ENCODE data around the gene MYO18B.

DNA sequence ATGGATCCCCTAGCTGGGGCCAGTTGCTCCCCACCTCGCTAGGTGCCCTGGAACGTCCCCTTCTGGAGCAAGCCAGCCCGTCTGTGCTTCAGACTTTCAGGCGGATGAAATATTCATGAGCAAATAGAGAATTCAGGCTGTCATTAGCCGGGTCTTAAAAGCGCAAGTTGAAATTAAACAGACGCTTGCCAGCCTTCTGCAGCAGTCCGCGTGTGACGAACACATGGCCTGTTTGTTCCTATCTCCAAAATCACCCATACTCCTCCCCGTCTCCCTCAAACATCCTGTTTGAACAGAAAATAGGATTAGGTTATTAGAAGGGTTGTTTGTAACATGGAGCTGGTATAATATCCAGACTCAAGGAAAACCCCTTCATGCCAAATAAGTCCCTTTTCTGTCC lies 38.7 kb downstream of the MYO18B start:
- TF ChIP-seq, protein P1, sequence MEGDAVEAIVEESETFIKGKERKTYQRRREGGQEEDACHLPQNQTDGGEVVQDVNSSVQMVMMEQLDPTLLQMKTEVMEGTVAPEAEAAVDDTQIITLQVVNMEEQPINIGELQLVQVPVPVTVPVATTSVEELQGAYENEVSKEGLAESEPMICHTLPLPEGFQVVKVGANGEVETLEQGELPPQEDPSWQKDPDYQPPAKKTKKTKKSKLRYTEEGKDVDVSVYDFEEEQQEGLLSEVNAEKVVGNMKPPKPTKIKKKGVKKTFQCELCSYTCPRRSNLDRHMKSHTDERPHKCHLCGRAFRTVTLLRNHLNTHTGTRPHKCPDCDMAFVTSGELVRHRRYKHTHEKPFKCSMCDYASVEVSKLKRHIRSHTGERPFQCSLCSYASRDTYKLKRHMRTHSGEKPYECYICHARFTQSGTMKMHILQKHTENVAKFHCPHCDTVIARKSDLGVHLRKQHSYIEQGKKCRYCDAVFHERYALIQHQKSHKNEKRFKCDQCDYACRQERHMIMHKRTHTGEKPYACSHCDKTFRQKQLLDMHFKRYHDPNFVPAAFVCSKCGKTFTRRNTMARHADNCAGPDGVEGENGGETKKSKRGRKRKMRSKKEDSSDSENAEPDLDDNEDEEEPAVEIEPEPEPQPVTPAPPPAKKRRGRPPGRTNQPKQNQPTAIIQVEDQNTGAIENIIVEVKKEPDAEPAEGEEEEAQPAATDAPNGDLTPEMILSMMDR (conservative IDR thresholded peaks at IDR 0.05), result no peak
- no peak for TF ChIP-seq ZFX (IDR thresholded peaks at IDR 0.05)

All from C4-2B (cell line).